ENCODE measurements around the gene SNTN. TPM values are rescaled to one million over a fixed set of nuclear protein-coding genes. Genes with fewer than 3 reads are reported as not detected.

Gene SNTN
- polyA plus RNA-seq, 1 of the 3 experiments (the other 2 are of a cell fraction), result not detected

DNA sequence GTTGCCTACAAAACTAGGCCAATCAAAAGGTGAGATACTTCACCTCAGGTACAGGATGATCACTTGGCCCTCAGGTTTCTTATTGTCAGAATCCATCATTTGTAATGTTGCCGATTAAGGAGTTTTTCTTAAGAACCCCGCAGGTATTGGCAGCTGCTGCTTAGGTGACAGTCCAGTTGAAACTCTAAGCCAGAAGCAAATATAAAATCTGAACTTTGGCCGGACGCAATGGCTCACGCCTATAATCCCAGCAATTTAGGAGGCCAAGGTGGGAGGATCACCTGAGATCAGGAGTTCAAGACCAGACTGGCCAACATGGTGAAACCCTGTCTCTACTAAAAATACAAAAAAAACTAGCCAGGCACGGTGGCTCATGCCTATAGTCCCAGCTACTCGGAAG lies 43.1 kb upstream of the SNTN start (continued):
- TF ChIP-seq SMC3 (IDR thresholded peaks at IDR 0.05; ENCODE audit: low read depth, low read length), result no peak

GRCh38 chr3:63609834-63610233 lies 42.6 kb upstream of the SNTN start:
- H3K4me1 ChIP-seq (ENCODE audit: control insufficient read depth in 1 of 2, insufficient read depth in 2 of 2, low read depth in 1 of 2, low read length in 1 of 2), result 0 out of 4 replicates have a peak, but pooled peaks cover 0 to 4% of the 10 kb centered on the region in 2 experiments
- H3K4me3 ChIP-seq (ENCODE audit: low read depth in 2 of 2, low read length in 1 of 2), result no peak overlapping the region
- H3K9ac ChIP-seq, result no peak overlapping the region
- no peak overlapping the region for H2AFZ ChIP-seq (ENCODE audit: low read depth)
- H3K4me2 ChIP-seq, result no peak overlapping the region
- TF ChIP-seq FOXJ3 (CRISPR knock-in tag; IDR thresholded peaks at IDR 0.05), result no peak
- TF ChIP-seq MXI1 (IDR thresholded peaks at IDR 0.05; ENCODE audit: low read depth, low read length), result no peak
- TF ChIP-seq RFX5 (IDR thresholded peaks at IDR 0.05; ENCODE audit: low read length), result no peak
- TF ChIP-seq FOSL2 (IDR thresholded peaks at IDR 0.05; ENCODE audit: borderline replicate concordance, low read depth), result no peak
- TF ChIP-seq CTCF (IDR thresholded peaks at IDR 0.05), result no peak
- TF ChIP-seq YY1 (IDR thresholded peaks at IDR 0.05; ENCODE audit: low read depth), result no peak
- TF ChIP-seq, protein P1, sequence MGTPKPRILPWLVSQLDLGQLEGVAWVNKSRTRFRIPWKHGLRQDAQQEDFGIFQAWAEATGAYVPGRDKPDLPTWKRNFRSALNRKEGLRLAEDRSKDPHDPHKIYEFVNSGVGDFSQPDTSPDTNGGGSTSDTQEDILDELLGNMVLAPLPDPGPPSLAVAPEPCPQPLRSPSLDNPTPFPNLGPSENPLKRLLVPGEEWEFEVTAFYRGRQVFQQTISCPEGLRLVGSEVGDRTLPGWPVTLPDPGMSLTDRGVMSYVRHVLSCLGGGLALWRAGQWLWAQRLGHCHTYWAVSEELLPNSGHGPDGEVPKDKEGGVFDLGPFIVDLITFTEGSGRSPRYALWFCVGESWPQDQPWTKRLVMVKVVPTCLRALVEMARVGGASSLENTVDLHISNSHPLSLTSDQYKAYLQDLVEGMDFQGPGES (IDR thresholded peaks at IDR 0.05; ENCODE audit: low read depth, low read length), result no peak
- TF ChIP-seq ELF1 (IDR thresholded peaks at IDR 0.05), result no peak
- TF ChIP-seq, protein P2, sequence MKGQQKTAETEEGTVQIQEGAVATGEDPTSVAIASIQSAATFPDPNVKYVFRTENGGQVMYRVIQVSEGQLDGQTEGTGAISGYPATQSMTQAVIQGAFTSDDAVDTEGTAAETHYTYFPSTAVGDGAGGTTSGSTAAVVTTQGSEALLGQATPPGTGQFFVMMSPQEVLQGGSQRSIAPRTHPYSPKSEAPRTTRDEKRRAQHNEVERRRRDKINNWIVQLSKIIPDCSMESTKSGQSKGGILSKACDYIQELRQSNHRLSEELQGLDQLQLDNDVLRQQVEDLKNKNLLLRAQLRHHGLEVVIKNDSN (IDR thresholded peaks at IDR 0.05; ENCODE audit: borderline replicate concordance, low read depth), result no peak
- no peaks in the 10 kb centered on the region for H3K36me3 ChIP-seq (replicated peaks in 1 of 2; ENCODE audit: control insufficient read depth in 1 of 2, insufficient read depth in 2 of 2, low read length in 1 of 2)
- no peaks in the 10 kb centered on the region for H3K9me3 ChIP-seq
- H3K9me2 ChIP-seq, result no peaks in the 10 kb centered on the region
- ChIA-PET CTCF (interaction anchor here (1.1 kb wide), 1 partner anchor 21 kb away, joined by 4 read pairs; no protein-coding TSS in a partner anchor), POLR2A (no interaction called here)
- 75% methylated on average over 4 of the region's 4 CpGs for WGBS (ENCODE audit: low lambda C conversion rate)
- no peaks in the 10 kb centered on the region for H3K79me2 ChIP-seq (ENCODE audit: insufficient read depth)
- H3K27me3 ChIP-seq (ENCODE audit: insufficient read depth), result no peaks in the 10 kb centered on the region
- no peak overlapping the region for H3K27ac ChIP-seq (ENCODE audit: low read depth in 2 of 2, low read length in 1 of 2)
- no peak for DNase-seq
- H3F3A ChIP-seq (replicated peaks; ENCODE audit: insufficient read depth), result no peaks in the 10 kb centered on the region
- H4K20me1 ChIP-seq (ENCODE audit: insufficient read depth), result no peaks in the 10 kb centered on the region

GRCh38 chr3:63611382-63611781 lies 41.1 kb upstream of the SNTN start:
- Histone ChIP-seq H3K79me2 (ENCODE audit: insufficient read depth) (no peaks in the 10 kb centered on the region), H3K36me3 (replicated peaks in 1 of 2; ENCODE audit: control insufficient read depth in 1 of 2, insufficient read depth in 2 of 2, low read length in 1 of 2) (no peaks in the 10 kb centered on the region), H3K27ac (ENCODE audit: low read depth in 2 of 2, low read length in 1 of 2) (no peak overlapping the region), H3K4me2 (no peak overlapping the region), H3K27me3 (ENCODE audit: insufficient read depth) (no peaks in the 10 kb centered on the region), H3F3A (replicated peaks; ENCODE audit: insufficient read depth) (no peaks in the 10 kb centered on the region), H3K9ac (no peak overlapping the region), H3K9me3 (no peaks in the 10 kb centered on the region), H3K4me3 (ENCODE audit: low read depth in 2 of 2, low read length in 1 of 2) (no peak overlapping the region), H2AFZ (ENCODE audit: low read depth) (no peak overlapping the region), H3K4me1 (ENCODE audit: control insufficient read depth in 1 of 2, insufficient read depth in 2 of 2, low read depth in 1 of 2, low read length in 1 of 2) (0 out of 4 replicates have a peak, but pooled peaks cover 0 to 4% of the 10 kb centered on the region in 2 experiments), H4K20me1 (ENCODE audit: insufficient read depth) (no peaks in the 10 kb centered on the region), H3K9me2 (no peaks in the 10 kb centered on the region)
- DNase-seq, result no peak
- ChIA-PET CTCF (interaction anchor here (1.5 kb wide), 1 partner anchor 11 kb away, joined by 3 read pairs; no protein-coding TSS in a partner anchor), POLR2A (no interaction called here)
- WGBS (ENCODE audit: low lambda C conversion rate), result 84% methylated on average over 1 of the region's 1 CpG
- no peak for TF ChIP-seq YY1 (IDR thresholded peaks at IDR 0.05; ENCODE audit: low read depth)
- TF ChIP-seq EZH2phosphoT487 (IDR thresholded peaks at IDR 0.05; ENCODE audit: borderline replicate concordance, low read depth), result no peak
- no peak for TF ChIP-seq GABPA (IDR thresholded peaks at IDR 0.05; ENCODE audit: low read depth)
- peak; percentile 88 for TF ChIP-seq REST (IDR thresholded peaks at IDR 0.05; ENCODE audit: low read depth, low read length)
- no peak for TF ChIP-seq PBX3 (IDR thresholded peaks at IDR 0.05)
- TF ChIP-seq GATA2 (CRISPR knock-in tag; IDR thresholded peaks at IDR 0.05), result no peak
- peak; percentile 15; the same call in 1 of the 2 replicates for TF ChIP-seq NFIC (IDR thresholded peaks at IDR 0.05; ENCODE audit: borderline replicate concordance)
- TF ChIP-seq POLR2AphosphoS5 (IDR thresholded peaks at IDR 0.05; ENCODE audit: low read depth, low read length), result no peak
- TF ChIP-seq JUND (IDR thresholded peaks at IDR 0.05), result no peak
- no peak for TF ChIP-seq FOSL2 (IDR thresholded peaks at IDR 0.05; ENCODE audit: borderline replicate concordance, low read depth)
- TF ChIP-seq MEF2A (IDR thresholded peaks at IDR 0.05; ENCODE audit: borderline replicate concordance, low read depth), result no peak

Data from SK-N-SH (cell line).